Lower leg skin (tissue), 4 donors: Measurements from ENCODE around the gene MCM6. TPM values are rescaled to one million over a fixed set of nuclear protein-coding genes. Genes with fewer than 3 reads are reported as not detected.
"Not testable (repeated sequence)": the region's sequence is repeated elsewhere in the genome, so short reads cannot be mapped to it uniquely, and the experiment has no call there.

Experiments
- DNase-seq, 2 donors: peaks; one replicate each; pipeline ENCODE4 v3.0.0-alpha.2; 2019; ENCODE audit warnings: low spot score in 2 of 2
- H3K4me3 ChIP-seq: fragments of 200-600 bp; sonication (generic); 2 replicates; pipeline ENCODE4 v1.5.1; 2017; ENCODE audit warnings: mild to moderate bottlenecking, low read depth; ENCODE audit not compliant: poor library complexity, severe bottlenecking
- CTCF ChIP-seq, 3 donors: fragments of 450-650 bp; IDR thresholded peaks; one replicate each; pipeline ENCODE4 v1.5.1; 2016; ENCODE audit warnings: antibody characterized with exemption in 3 of 3, mild to moderate bottlenecking in 3 of 3, moderate library complexity in 2 of 3
- POLR2A ChIP-seq, 2 donors: fragments of 450-650 bp; IDR thresholded peaks; one replicate each; pipeline ENCODE4 v1.6.1; 2016 to 2017; ENCODE audit warnings: antibody characterized with exemption in 2 of 2, mild to moderate bottlenecking in 1 of 2, moderate library complexity in 1 of 2
- WGBS, 2 donors: methylation state at CpG; one replicate each; pipeline ENCODE4 v1.1.5; 2018; 5-methylcytosine and 5-hydroxymethylcytosine counted together
- intact Hi-C: fragments of 100-400 bp; cut with DNase I; formaldehyde crosslinking; loops from one replicate; pipeline ENCODE4 v1.15.0; 2023; ENCODE audit warnings: low total_unique reads
- total RNA-seq, 4 donors: library from RNA; depleted of rRNA; stranded (reverse); fragments of >200 nt; gene quantifications; one replicate each; pipeline ENCODE4 v1.1.0, GENCODE V29; 2016

Gene MCM6
- total RNA-seq, 4 donors from 2014 or later = 4.5 to 8.5 (median 6.0) TPM

GRCh38 chr2:135894930-135895329 is 18.7 kb upstream of the MCM6 start:
- no peak for DNase-seq
- 82 to 89% methylated on average over 1 of the region's 1 CpG for WGBS, 2 donors
- TF ChIP-seq CTCF (IDR thresholded peaks at IDR 0.05) (no peak), POLR2A (IDR thresholded peaks at IDR 0.05) (no peak)
- intact Hi-C loops = no loop called here
- H3K4me3 ChIP-seq = no peak overlapping the region

GRCh38 chr2:135893374-135893794 is 17.1 kb upstream of the MCM6 start:
- intact Hi-C loops = no loop called here
- TF ChIP-seq POLR2A (IDR thresholded peaks at IDR 0.05) (no peak), CTCF (IDR thresholded peaks at IDR 0.05) (no peak)
- 91 to 95% methylated on average over 2 of the region's 2 CpGs for WGBS, 2 donors
- H3K4me3 ChIP-seq = no peak overlapping the region
- DNase-seq = no peak

- TF ChIP-seq CTCF (IDR thresholded peaks at IDR 0.05) (no peak), POLR2A (IDR thresholded peaks at IDR 0.05) (no peak)
- no peak overlapping the region for H3K4me3 ChIP-seq
- 63 to 70% methylated on average over 6 of the region's 6 CpGs for WGBS, 2 donors
- DNase-seq = no peak
- intact Hi-C loops = no loop called here
Measured at GRCh38 chr2:135890835-135891234, 14.6 kb upstream of the MCM6 start.

- intact Hi-C loops = no loop called here
- 96% methylated on average over 4 of the region's 4 CpGs for WGBS, 2 donors
- H3K4me3 ChIP-seq = no peak overlapping the region
- no peak for DNase-seq
- TF ChIP-seq CTCF (IDR thresholded peaks at IDR 0.05) (no peak), POLR2A (IDR thresholded peaks at IDR 0.05) (no peak)
Measured at GRCh38 chr2:135890149-135890548, 13.9 kb upstream of the MCM6 start.

- H3K4me3 ChIP-seq, DNase-seq, intact Hi-C loops: not testable (repeated sequence)
- 78 to 88% methylated on average over 5 of the region's 5 CpGs for WGBS, 2 donors
Measured at GRCh38 chr2:135888587-135888986, 12.3 kb upstream of the MCM6 start.

GRCh38 chr2:135885709-135886108 is 9.5 kb upstream of the MCM6 start:
- intact Hi-C loops = no loop called here
- WGBS, 2 donors = 88 to 89% methylated on average over 4 of the region's 4 CpGs
- TF ChIP-seq CTCF (IDR thresholded peaks at IDR 0.05) = no peak
- no peak for TF ChIP-seq POLR2A (IDR thresholded peaks at IDR 0.05)

More at GRCh38 chr2:135885709-135886108, 9.5 kb upstream of the MCM6 start:
- no peak for DNase-seq
- H3K4me3 ChIP-seq = no peak overlapping the region
